Hepatocyte (in vitro differentiated cells): ENCODE measurements around the gene MATR3.

Experiments
- CTCF ChIP-seq: fragments of 200-600 bp; sonication (generic); IDR thresholded peaks from 2 replicates; pipeline ENCODE4 v1.5.1; 2016; ENCODE audit warnings: antibody characterized with exemption, mild to moderate bottlenecking; ENCODE audit not compliant: poor library complexity
- EZH2phosphoT487 ChIP-seq: fragments of 200-600 bp; sonication (generic); IDR thresholded peaks from one replicate; pipeline ENCODE4 v1.6.1; 2018; ENCODE audit warnings: antibody characterized with exemption, mild to moderate bottlenecking, low read depth, moderate library complexity; ENCODE audit not compliant: unreplicated experiment, severe bottlenecking

- TF ChIP-seq CTCF (no peak), EZH2phosphoT487 (no peak)
These were observed 42.3 kb downstream of the MATR3 start for GRCh38 chr5:139335811-139336210.
